AG04449 (cell line): Measurements from ENCODE around the gene OSTN.

ENCODE experiments used
- CTCF ChIA-PET: fragments of 350-600 bp; formaldehyde crosslinking; extraction: SDS; loops from one replicate; lab custom pipeline; 2021; ENCODE audit warnings: antibody characterized with exemption; lab: Yijun Ruan, JAX
- POLR2A ChIA-PET: fragments of 400-600, 350-600 bp; formaldehyde crosslinking; extraction: SDS; loops from one replicate; lab custom pipeline; 2020; ENCODE audit warnings: antibody characterized with exemption, inconsistent platforms; lab: Yijun Ruan, JAX
- DNase-seq: peaks from one replicate; pipeline ENCODE4 v3.0.0-alpha.2; 2010; ENCODE audit warnings: low read depth, low spot score
- H3K4me3 ChIP-seq: 2 replicates; pipeline ENCODE4 v1.5.1; 2011; ENCODE audit warnings: low read depth, mild to moderate bottlenecking, control low read depth, low read length
- CTCF ChIP-seq: IDR thresholded peaks from one replicate; pipeline ENCODE4 v1.5.1; 2011; ENCODE audit warnings: mild to moderate bottlenecking, moderate library complexity, low read length, control low read depth, inconsistent platforms; ENCODE audit not compliant: insufficient read depth; ENCODE audit errors: missing control alignments

OSTN gene

GRCh38 chr3:191303596-191303995 lies 104.6 kb downstream of the OSTN start:
- ChIA-PET POLR2A (no interaction called here), CTCF (no interaction called here)
- DNase-seq = no peak
- no peak for TF ChIP-seq CTCF
- no peak overlapping the region for H3K4me3 ChIP-seq

DNA sequence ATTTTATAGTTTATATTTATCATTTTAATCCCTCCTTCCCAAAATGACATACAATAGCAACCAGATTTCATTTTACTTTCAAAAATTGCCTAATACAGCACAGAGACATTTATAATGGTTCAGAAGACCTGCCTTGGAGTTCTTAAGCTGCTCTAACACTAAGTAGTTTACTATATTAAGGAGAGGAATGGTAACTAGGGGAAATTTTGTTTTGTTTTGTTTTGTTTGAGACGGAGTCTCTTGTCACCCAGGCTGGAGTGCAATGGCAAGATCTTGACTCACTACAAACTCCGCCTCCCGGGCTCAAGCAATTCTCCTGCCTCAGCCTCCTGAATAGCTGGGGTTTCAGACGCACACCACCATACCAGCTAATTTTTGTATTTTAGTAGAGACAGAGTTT lies 107.4 kb downstream of the OSTN start:
- ChIA-PET CTCF (no interaction called here), POLR2A (no interaction called here)
- DNase-seq = no peak
- no peak for TF ChIP-seq CTCF
- H3K4me3 ChIP-seq = no peak overlapping the region

- TF ChIP-seq CTCF = no peak
- no peak overlapping the region for H3K4me3 ChIP-seq
- ChIA-PET CTCF (no interaction called here), POLR2A (no interaction called here)
- no peak for DNase-seq
These were observed 108.3 kb downstream of the OSTN start for GRCh38 chr3:191307341-191307740.

- ChIA-PET POLR2A (no interaction called here), CTCF (no interaction called here)
- no peak for TF ChIP-seq CTCF
- no peak for DNase-seq
- no peak overlapping the region for H3K4me3 ChIP-seq
These were observed 114.3 kb downstream of the OSTN start for GRCh38 chr3:191313296-191313695.

GRCh38 chr3:191314109-191314728 lies 115.2 kb downstream of the OSTN start:
- CTCF ChIA-PET = no interaction called here
- no peak for DNase-seq
- H3K4me3 ChIP-seq = no peak overlapping the region
- no peak for TF ChIP-seq CTCF
- POLR2A ChIA-PET = no interaction called here
